ENCODE measurements around the gene CFAP77. TPM values are rescaled to one million over a fixed set of nuclear protein-coding genes. Genes with fewer than 3 reads are reported as not detected.

The CFAP77 gene
- total RNA-seq, 1 donor from 2014 or later: 1.8 TPM

- Histone ChIP-seq H3K27ac (no peak overlapping the region), H3K27me3 (no peaks in the 10 kb centered on the region), H3K36me3 (no peaks in the 10 kb centered on the region), H2AFZ (replicated peaks) (no peak overlapping the region), H4K20me1 (ENCODE audit: low read depth) (peaks cover 18% of the 10 kb centered on the region), H3K4me2 (no peak overlapping the region), H3K4me1 (peaks cover 11% of the 10 kb centered on the region), H3K9me3 (ENCODE audit: low read depth) (no peaks in the 10 kb centered on the region), H3F3A (ENCODE audit: low read depth) (peaks cover 11% of the 10 kb centered on the region), H3K4me3 (no peak overlapping the region), H3K9ac (no peak overlapping the region), H3K79me2 (ENCODE audit: low read depth) (no peaks in the 10 kb centered on the region)
- H3K4me3 Mint-ChIP-seq: peak overlapping the region; percentile 14
- H3K9me3 Mint-ChIP-seq: no peaks in the 10 kb centered on the region
- TF ChIP-seq EZH2 (IDR thresholded peaks at IDR 0.05) (no peak), EZH2phosphoT487 (IDR thresholded peaks at IDR 0.05) (no peak)
- TF ChIP-seq, protein P1, sequence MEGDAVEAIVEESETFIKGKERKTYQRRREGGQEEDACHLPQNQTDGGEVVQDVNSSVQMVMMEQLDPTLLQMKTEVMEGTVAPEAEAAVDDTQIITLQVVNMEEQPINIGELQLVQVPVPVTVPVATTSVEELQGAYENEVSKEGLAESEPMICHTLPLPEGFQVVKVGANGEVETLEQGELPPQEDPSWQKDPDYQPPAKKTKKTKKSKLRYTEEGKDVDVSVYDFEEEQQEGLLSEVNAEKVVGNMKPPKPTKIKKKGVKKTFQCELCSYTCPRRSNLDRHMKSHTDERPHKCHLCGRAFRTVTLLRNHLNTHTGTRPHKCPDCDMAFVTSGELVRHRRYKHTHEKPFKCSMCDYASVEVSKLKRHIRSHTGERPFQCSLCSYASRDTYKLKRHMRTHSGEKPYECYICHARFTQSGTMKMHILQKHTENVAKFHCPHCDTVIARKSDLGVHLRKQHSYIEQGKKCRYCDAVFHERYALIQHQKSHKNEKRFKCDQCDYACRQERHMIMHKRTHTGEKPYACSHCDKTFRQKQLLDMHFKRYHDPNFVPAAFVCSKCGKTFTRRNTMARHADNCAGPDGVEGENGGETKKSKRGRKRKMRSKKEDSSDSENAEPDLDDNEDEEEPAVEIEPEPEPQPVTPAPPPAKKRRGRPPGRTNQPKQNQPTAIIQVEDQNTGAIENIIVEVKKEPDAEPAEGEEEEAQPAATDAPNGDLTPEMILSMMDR (IDR thresholded peaks at IDR 0.05): no peak
- DNase-seq (ENCODE audit: low spot score): no peak
- H3K27ac Mint-ChIP-seq: no peak overlapping the region
- H3K4me1 Mint-ChIP-seq: peaks cover 24% of the 10 kb centered on the region
- H3K27me3 Mint-ChIP-seq (ENCODE audit: insufficient read depth, low read depth): peaks cover 3% of the 10 kb centered on the region
- peaks cover 53% of the 10 kb centered on the region for H3K36me3 Mint-ChIP-seq
Observed at GRCh38 chr9:132614324-132614723, 204.3 kb downstream of the CFAP77 start.

GRCh38 chr9:132615774-132616173, 205.8 kb downstream of the CFAP77 start:
- H3K9me3 ChIP-seq (ENCODE audit: low read depth): no peaks in the 10 kb centered on the region
- Mint-ChIP-seq H3K27me3 (ENCODE audit: insufficient read depth, low read depth) (peaks cover 2% of the 10 kb centered on the region), H3K27ac (no peak overlapping the region), H3K9me3 (no peaks in the 10 kb centered on the region), H3K36me3 (peaks cover 42% of the 10 kb centered on the region), H3K4me1 (peaks cover 17% of the 10 kb centered on the region), H3K4me3 (no peak overlapping the region)
- no peaks in the 10 kb centered on the region for H3F3A ChIP-seq (ENCODE audit: low read depth)
- no peak overlapping the region for H3K4me2 ChIP-seq
- TF ChIP-seq, protein P1 (IDR thresholded peaks at IDR 0.05): no peak
- no peak for TF ChIP-seq EZH2phosphoT487 (IDR thresholded peaks at IDR 0.05)
- TF ChIP-seq EZH2 (IDR thresholded peaks at IDR 0.05): no peak
- DNase-seq (ENCODE audit: low spot score): no peak
- peaks cover 11% of the 10 kb centered on the region for H4K20me1 ChIP-seq (ENCODE audit: low read depth)
- no peak overlapping the region for H3K4me3 ChIP-seq
- H3K79me2 ChIP-seq (ENCODE audit: low read depth): no peaks in the 10 kb centered on the region
- H3K9ac ChIP-seq: no peak overlapping the region
- H3K4me1 ChIP-seq: peaks cover 14% of the 10 kb centered on the region
- H2AFZ ChIP-seq (replicated peaks): no peak overlapping the region
- no peaks in the 10 kb centered on the region for H3K36me3 ChIP-seq
- no peak overlapping the region for H3K27ac ChIP-seq
- H3K27me3 ChIP-seq: no peaks in the 10 kb centered on the region

DNA sequence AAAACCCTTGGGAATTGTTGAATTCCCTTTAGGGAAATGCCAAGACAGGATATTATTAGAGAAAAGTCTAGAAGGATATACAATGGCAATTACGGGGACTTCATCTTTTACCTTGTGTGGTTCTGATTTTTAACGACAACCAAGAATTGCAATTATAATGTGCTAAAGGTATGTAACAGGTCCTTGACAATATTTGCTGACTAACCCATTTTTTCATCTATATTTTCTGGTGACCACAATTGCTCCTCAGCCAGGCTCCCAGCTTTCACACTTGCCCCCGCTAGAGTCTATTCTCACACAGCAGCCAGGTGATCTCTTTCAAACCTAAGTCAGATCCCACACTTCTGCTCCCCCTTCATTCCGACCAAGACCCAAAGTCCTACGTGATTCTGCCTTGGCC, 206.7 kb downstream of the CFAP77 start:
- no peaks in the 10 kb centered on the region for H3K79me2 ChIP-seq (ENCODE audit: low read depth)
- H3K4me1 ChIP-seq: peaks cover 14% of the 10 kb centered on the region
- H3K4me3 ChIP-seq: no peak overlapping the region
- H3K9me3 ChIP-seq (ENCODE audit: low read depth): no peaks in the 10 kb centered on the region
- no peak overlapping the region for H3K27ac ChIP-seq
- Mint-ChIP-seq H3K9me3 (no peaks in the 10 kb centered on the region), H3K36me3 (peaks cover 38% of the 10 kb centered on the region), H3K27ac (no peak overlapping the region), H3K27me3 (ENCODE audit: insufficient read depth, low read depth) (peaks cover 2% of the 10 kb centered on the region), H3K4me3 (no peak overlapping the region), H3K4me1 (peaks cover 14% of the 10 kb centered on the region)
- no peak overlapping the region for H2AFZ ChIP-seq (replicated peaks)
- DNase-seq (ENCODE audit: low spot score): no peak
- TF ChIP-seq EZH2 (IDR thresholded peaks at IDR 0.05) (no peak), EZH2phosphoT487 (IDR thresholded peaks at IDR 0.05) (no peak)
- TF ChIP-seq, protein P1 (IDR thresholded peaks at IDR 0.05): no peak
- peaks cover 6% of the 10 kb centered on the region for H4K20me1 ChIP-seq (ENCODE audit: low read depth)
- no peak overlapping the region for H3K4me2 ChIP-seq
- no peaks in the 10 kb centered on the region for H3K36me3 ChIP-seq
- no peaks in the 10 kb centered on the region for H3K27me3 ChIP-seq
- H3K9ac ChIP-seq: no peak overlapping the region
- H3F3A ChIP-seq (ENCODE audit: low read depth): no peaks in the 10 kb centered on the region

Measured in neural progenitor cell (in vitro differentiated cells).